GM12891 (cell line): Measurements from ENCODE around the gene COQ8B.

Source experiments
- PAX5 ChIP-seq: IDR thresholded peaks from 2 replicates; pipeline ENCODE4 v1.6.1; 2011; ENCODE audit warnings: low read length, moderate library complexity, mild to moderate bottlenecking; ENCODE audit not compliant: insufficient read depth, severe bottlenecking
- POLR2A ChIP-seq: IDR thresholded peaks from 2 replicates; pipeline ENCODE4 v1.6.1; 2011; ENCODE audit warnings: low read depth, low read length, control low read depth
- POLR2AphosphoS5 ChIP-seq: IDR thresholded peaks from 2 replicates; pipeline ENCODE4 v1.6.1; 2011; ENCODE audit warnings: low read depth, low read length, control low read depth
- POU2F2 ChIP-seq: IDR thresholded peaks from 2 replicates; pipeline ENCODE4 v1.6.1; 2011; ENCODE audit warnings: low read depth, mild to moderate bottlenecking, control low read depth, low read length, moderate library complexity
- SPI1 ChIP-seq: IDR thresholded peaks from 2 replicates; pipeline ENCODE4 v1.6.1; 2011; ENCODE audit warnings: low read depth, low read length, control low read depth
- TAF1 ChIP-seq: IDR thresholded peaks from 2 replicates; pipeline ENCODE4 v1.6.1; 2011; ENCODE audit warnings: low read depth, low read length, control low read depth

DNA sequence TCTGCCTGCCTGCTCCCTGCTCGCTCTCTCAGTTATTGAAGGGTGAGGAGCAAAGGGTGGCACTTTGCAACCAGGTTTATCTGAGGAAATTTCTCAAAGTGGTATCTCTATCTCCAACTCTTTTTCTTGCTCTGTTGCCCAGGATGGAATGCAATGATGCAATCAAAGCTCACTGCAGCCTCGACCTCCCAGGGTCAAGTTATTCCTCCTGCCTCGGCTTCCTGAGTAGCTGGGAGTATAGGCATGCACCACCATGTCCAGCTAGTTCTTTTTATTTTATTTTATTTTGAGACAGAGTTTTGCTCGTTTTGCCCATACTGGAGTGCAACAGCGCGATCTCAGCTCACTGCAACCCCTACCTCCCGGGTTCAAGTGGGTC, 28.7 kb upstream of the COQ8B start:
- no peak for TF ChIP-seq POLR2A
- TF ChIP-seq TAF1, result no peak
- no peak for TF ChIP-seq POLR2AphosphoS5
- TF ChIP-seq SPI1, result no peak
- no peak for TF ChIP-seq POU2F2
- no peak for TF ChIP-seq PAX5
